Astrocyte of the hippocampus (primary cell): ENCODE results near the gene PNMA8A.
"Not testable (repeated sequence)": the region's sequence is repeated elsewhere in the genome, so short reads cannot be mapped to it uniquely, and the experiment has no call there.

Experiments used
- DNase-seq: peaks from one replicate; pipeline ENCODE4 v3.0.0; 2011; ENCODE audit warnings: low read depth, low spot score

PNMA8A gene, protein sequence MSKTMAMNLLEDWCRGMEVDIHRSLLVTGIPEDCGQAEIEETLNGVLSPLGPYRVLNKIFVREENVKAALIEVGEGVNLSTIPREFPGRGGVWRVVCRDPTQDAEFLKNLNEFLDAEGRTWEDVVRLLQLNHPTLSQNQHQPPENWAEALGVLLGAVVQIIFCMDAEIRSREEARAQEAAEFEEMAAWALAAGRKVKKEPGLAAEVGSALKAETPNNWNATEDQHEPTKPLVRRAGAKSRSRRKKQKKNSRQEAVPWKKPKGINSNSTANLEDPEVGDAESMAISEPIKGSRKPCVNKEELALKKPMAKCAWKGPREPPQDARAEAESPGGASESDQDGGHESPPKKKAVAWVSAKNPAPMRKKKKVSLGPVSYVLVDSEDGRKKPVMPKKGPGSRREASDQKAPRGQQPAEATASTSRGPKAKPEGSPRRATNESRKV

DNA sequence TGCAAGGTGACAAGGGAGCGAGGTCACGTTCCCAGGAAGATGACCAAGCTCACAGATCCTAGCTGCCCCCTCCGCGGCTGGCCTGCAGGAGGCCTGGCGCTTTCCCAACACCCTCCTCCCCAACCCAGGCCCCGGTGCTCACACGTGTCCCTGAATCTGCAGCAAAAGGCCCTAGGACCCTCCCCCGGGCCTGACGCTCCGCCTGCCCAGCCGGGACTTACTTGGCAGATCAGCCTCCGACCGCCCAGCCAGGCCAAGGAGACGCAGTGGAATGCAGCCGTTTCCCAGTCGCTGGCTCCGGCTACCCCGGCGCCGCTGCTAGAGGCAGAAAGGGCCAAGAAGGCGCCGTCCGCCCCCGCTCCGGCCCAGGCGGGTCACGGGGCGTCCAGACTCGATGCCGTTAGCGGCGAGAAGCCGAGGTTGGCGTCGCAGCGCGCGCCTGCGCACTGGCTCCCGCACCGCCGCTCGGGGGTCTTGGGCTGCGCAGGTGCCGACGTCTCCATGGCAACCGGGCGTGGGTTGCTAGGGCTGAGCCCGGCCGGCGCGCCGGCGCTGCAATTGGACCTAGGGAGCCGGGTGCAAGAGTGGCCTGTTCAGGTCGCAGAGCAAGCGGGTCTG is at the start of gene PNMA8A:
TSS of gene PNMA8A (minus strand) at position 448 of the 618 bp plus-strand sequence. CDS start 528 bp downstream, outside the sequence.
- peak; percentile 90 for DNase-seq

- no peak for DNase-seq
These were observed 49.3 kb upstream of the PNMA8A start for GRCh38 chr19:46520616-46521015.

GRCh38 chr19:46517471-46517870 is 46.1 kb upstream of the PNMA8A start:
- no peak for DNase-seq

DNA sequence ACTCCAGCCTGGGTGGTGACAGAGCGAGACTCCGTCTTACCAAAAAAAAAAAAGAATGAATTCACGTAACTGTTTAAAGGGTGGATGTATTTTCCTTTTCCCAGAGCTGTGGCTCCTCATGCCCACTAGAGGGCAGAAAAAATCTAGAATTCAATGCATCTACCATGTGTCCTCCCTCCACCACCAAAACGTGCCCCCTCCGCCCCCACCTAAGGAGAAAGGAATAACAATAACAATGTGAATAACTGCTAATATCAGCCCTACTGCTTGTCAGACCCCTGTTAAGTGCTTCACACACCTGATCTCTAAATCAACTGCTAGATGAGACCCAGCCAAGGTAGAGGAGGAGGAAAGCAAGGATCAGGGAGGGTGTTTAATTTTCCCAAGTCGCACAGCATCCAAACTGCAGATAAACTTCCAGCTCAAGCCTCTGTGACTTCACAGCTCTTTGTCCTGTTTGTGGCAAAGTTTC is 44.6 kb upstream of the PNMA8A start:
- peak; percentile 51 for DNase-seq

GRCh38 chr19:46515290-46515609 is 43.9 kb upstream of the PNMA8A start:
- DNase-seq: no peak

- no peak for DNase-seq
These were observed 43.4 kb upstream of the PNMA8A start for GRCh38 chr19:46514589-46515289.

- peak; percentile 83 for DNase-seq
These were observed 42.3 kb upstream of the PNMA8A start for GRCh38 chr19:46513461-46514236.

- no peak for DNase-seq
These were observed 39.9 kb upstream of the PNMA8A start for GRCh38 chr19:46511237-46511636.

DNA sequence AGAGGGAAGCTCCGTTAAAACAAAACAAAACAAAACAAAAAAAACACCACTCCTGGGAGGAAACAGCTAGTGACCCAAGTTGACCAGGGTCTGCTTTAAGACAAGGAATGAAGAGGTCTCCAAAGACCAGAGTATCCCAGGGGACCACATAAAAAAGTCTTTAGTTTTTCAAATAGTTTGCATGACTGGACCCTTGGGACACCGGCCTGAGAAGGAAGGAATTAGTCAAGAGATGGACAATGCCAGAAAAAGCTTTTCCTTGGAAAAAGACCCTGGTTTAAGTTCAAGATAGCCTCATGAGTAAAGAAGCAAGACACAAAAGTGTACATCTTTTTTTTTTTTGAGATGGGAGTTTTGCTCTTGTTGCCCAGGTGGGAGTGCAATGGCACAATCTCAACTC is 36.8 kb upstream of the PNMA8A start:
- no peak for DNase-seq

DNA sequence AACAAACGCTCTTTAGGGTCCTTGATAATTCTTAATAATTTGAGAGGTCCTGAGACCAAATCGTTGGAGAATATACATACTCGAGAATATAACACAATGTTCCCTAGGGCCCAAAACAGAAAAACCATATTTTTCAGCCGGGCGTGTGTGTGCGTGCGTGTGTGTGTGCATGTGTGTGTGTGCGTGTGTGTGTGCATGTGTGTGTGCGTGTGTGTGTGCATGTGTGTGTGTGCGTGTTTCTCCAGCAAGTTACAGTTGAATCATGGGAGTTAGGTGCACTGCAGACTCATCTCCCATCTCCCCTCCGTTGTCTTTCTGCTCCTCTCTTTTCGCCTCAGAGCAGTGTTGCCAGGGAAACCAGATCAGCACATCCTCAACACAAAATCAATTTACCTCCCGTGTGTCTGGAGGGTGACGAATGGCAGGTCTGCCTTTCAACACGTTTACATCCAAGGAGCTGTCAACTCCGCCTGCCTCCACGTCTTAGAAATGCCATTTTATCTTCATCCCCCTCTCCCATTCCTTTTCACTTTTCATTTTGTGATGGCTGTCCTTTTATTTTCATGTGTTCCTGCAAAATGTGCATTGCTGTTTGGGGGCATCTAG is 32.6 kb upstream of the PNMA8A start:
- DNase-seq: no peak

- no peak for DNase-seq
These were observed 31.5 kb upstream of the PNMA8A start for GRCh38 chr19:46502891-46503290.

- no peak for DNase-seq
These were observed 28.3 kb upstream of the PNMA8A start for GRCh38 chr19:46499692-46500091.

- no peak for DNase-seq
These were observed 26.4 kb upstream of the PNMA8A start for GRCh38 chr19:46497773-46498172.

- DNase-seq: not testable (repeated sequence)
These were observed 25.5 kb upstream of the PNMA8A start for GRCh38 chr19:46496886-46497285.

- DNase-seq: no peak
These were observed 24.9 kb upstream of the PNMA8A start for GRCh38 chr19:46496304-46496703.

- peak; percentile 87 for DNase-seq
These were observed 24.4 kb upstream of the PNMA8A start, which contains the start of gene PNMA8B for GRCh38 chr19:46495786-46496099. Gene PNMA8B (minus strand): TSS chr19:46495867. CDS start chr19:46495465, 402 bp downstream.

- no peak for DNase-seq
These were observed 23.8 kb upstream of the PNMA8A start for GRCh38 chr19:46494941-46495785.

DNA sequence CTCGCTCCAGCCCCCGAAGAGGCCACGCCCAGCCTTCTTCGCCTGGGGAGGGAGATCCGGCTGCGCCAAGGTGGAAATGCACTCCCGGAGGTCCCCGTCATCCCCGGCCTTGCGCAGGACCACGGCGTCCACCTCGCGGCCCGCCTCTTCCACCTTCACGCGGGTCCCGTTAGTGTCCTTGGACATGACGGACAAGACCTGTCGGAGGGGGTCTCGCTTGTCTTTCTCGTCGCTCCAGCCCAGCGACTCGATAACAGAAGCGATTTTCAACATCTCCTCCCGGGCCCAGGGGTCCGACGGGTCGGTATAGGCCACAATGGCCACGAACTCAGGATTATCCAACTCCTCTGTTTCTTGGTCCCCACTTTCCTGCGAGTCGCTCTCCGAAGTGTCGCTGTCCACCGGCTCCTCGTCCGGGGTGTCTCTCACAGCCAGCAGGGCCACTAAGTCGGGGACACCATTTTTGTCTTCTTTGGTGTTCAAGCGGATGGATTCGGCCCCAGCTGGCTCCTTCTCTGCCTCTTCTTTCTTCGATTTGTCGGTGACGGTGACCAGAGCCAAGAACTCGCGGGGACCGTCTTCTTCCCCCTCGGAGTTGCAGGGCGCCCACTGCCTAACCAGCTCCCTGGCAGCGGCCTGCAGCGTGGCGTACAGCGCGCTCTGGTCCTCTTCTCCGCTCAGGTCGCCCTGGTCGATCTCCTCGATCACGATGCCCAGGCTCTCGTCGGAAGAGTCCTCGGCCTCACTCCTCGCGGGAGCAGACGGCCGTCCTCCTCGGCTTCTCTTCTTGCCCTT is 23.0 kb upstream of the PNMA8A start:
- no peak for DNase-seq
